Right lung (tissue), 5 donors: Measurements from ENCODE around the gene NSDHL. TPM values are rescaled to one million over a fixed set of nuclear protein-coding genes. Genes with fewer than 3 reads are reported as not detected.

Experiments
- DNase-seq, 2 donors: peaks; one replicate each; pipeline ENCODE4 v3.0.0-alpha.2; 2013
- polyA plus RNA-seq, 5 donors: library from polyadenylated mRNA; unstranded; fragments of 120-200 nt; gene quantifications; one replicate each; pipeline versions ENCODE4 v1.2.1 to v1.2.3, GENCODE V29; 2013; ENCODE audit warnings: inconsistent platforms in 1 of 5, low replicate concordance in 1 of 5; ENCODE audit not compliant: insufficient read length in 5 of 5, insufficient read depth in 1 of 5

Gene NSDHL
- polyA plus RNA-seq, 5 donors = 15.9 to 24.3 (median 19.0) TPM

- DNase-seq = no peak
Measured at GRCh38 chrX:152842772-152843338, 12.0 kb downstream of the NSDHL start.

- DNase-seq = no peak
Measured at GRCh38 chrX:152843852-152844251, 13.0 kb downstream of the NSDHL start.

- DNase-seq = no peak
Measured at GRCh38 chrX:152844256-152844655, 13.4 kb downstream of the NSDHL start.

- DNase-seq = no peak
Measured at GRCh38 chrX:152845618-152846240, 14.9 kb downstream of the NSDHL start.

- DNase-seq = no peak
Measured at GRCh38 chrX:152847281-152847680, 16.4 kb downstream of the NSDHL start.

GRCh38 chrX:152850465-152850864, 19.6 kb downstream of the NSDHL start:
- DNase-seq = no peak

GRCh38 chrX:152853986-152854385, 23.1 kb downstream of the NSDHL start:
- DNase-seq = no peak

GRCh38 chrX:152861116-152861515, 30.3 kb downstream of the NSDHL start:
- DNase-seq = no peak

GRCh38 chrX:152861826-152862225, 31.0 kb downstream of the NSDHL start:
- DNase-seq = no peak

- no peak for DNase-seq
Measured at GRCh38 chrX:152865232-152865920, 34.5 kb downstream of the NSDHL start.

GRCh38 chrX:152866386-152866785, 35.5 kb downstream of the NSDHL start:
- no peak for DNase-seq

- no peak for DNase-seq
Measured at GRCh38 chrX:152869972-152870371, 39.1 kb downstream of the NSDHL start.

GRCh38 chrX:152871260-152871659, 40.4 kb downstream of the NSDHL start:
- no peak for DNase-seq

- no peak for DNase-seq
Measured at GRCh38 chrX:152872522-152872921, 41.7 kb downstream of the NSDHL start.

- DNase-seq = no peak
Measured at GRCh38 chrX:152873361-152873760, 42.5 kb downstream of the NSDHL start.

GRCh38 chrX:152876931-152877840, 46.3 kb downstream of the NSDHL start:
- DNase-seq = no peak

GRCh38 chrX:152878976-152879755, 48.3 kb downstream of the NSDHL start:
- DNase-seq = no peak

- DNase-seq = no peak
Measured at GRCh38 chrX:152881289-152881688, 50.4 kb downstream of the NSDHL start.

- DNase-seq = no peak
Measured at GRCh38 chrX:152884171-152884570, 53.3 kb downstream of the NSDHL start.

- no peak for DNase-seq
Measured at GRCh38 chrX:152886716-152887115, 55.9 kb downstream of the NSDHL start.

GRCh38 chrX:152892499-152892898, 61.6 kb downstream of the NSDHL start:
- no peak for DNase-seq
